ENCODE results near the gene COL4A2. TPM values are rescaled to one million over a fixed set of nuclear protein-coding genes. Genes with fewer than 3 reads are reported as not detected.
"Not testable (repeated sequence)": the region's sequence is repeated elsewhere in the genome, so short reads cannot be mapped to it uniquely, and the experiment has no call there.

Gene COL4A2
- total RNA-seq, 1 donor from 2014 or later: 290 TPM

- DNase-seq (ENCODE audit: low read depth, low spot score): no peak
Measured at GRCh38 chr13:110471156-110471832, 164.2 kb downstream of the COL4A2 start.

DNA sequence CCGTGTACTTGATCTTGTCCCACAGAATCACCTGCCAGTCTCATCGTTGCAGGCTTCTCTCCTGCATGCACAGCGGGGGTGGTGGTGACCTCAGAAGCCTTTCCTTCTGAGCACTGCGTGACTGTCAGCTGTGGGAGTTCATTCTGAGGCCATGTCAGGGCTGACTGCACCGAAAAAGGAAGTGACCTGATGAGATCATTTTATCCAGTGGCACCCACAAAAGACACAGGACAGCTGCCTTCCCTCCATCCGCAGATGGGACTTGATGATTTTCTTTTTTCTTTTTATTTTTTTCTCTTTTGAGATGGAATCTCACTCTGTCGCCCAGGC, 164.7 kb downstream of the COL4A2 start:
- no peak for DNase-seq (ENCODE audit: low read depth, low spot score)

DNA sequence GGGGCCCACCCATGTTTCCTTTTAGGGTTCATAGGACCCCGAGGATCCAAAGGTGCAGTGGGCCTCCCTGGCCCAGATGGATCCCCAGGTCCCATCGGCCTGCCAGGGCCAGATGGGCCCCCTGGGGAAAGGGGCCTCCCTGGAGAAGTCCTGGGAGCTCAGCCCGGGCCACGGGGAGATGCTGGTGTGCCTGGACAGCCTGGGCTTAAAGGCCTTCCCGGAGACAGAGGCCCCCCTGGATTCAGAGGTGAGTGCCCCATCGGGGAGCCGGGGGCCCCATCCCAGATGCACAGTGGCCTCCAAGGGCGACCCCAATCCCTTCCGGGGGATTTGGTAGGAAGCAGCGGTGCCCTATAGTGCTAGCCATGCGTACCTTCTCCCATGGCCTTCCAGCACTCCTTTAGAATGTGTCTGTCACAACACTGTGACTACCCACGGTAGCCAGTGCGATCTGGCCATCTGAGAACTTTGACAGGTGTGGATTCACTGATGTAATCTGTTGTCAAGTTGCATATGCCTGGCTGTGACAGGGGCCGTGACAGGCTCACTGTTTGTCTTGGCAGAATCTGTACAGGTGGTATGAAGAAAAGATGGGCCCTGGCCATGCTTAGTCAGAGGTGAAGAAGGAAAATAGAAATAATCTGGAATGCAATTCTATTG, 165.9 kb downstream of the COL4A2 start:
- no peak for DNase-seq (ENCODE audit: low read depth, low spot score)

- no peak for DNase-seq (ENCODE audit: low read depth, low spot score)
Measured at GRCh38 chr13:110474713-110475112, 167.6 kb downstream of the COL4A2 start.

GRCh38 chr13:110475117-110475516, 168.0 kb downstream of the COL4A2 start:
- no peak for DNase-seq (ENCODE audit: low read depth, low spot score)

GRCh38 chr13:110475550-110476219, 168.6 kb downstream of the COL4A2 start:
- DNase-seq (ENCODE audit: low read depth, low spot score): no peak

- DNase-seq (ENCODE audit: low read depth, low spot score): no peak
Measured at GRCh38 chr13:110476220-110476617, 169.1 kb downstream of the COL4A2 start.

GRCh38 chr13:110477706-110478245, 170.7 kb downstream of the COL4A2 start:
- no peak for DNase-seq (ENCODE audit: low read depth, low spot score)

- DNase-seq (ENCODE audit: low read depth, low spot score): no peak
Measured at GRCh38 chr13:110478405-110479214, 171.5 kb downstream of the COL4A2 start.

GRCh38 chr13:110479215-110479545, 172.1 kb downstream of the COL4A2 start:
- DNase-seq (ENCODE audit: low read depth, low spot score): no peak

DNA sequence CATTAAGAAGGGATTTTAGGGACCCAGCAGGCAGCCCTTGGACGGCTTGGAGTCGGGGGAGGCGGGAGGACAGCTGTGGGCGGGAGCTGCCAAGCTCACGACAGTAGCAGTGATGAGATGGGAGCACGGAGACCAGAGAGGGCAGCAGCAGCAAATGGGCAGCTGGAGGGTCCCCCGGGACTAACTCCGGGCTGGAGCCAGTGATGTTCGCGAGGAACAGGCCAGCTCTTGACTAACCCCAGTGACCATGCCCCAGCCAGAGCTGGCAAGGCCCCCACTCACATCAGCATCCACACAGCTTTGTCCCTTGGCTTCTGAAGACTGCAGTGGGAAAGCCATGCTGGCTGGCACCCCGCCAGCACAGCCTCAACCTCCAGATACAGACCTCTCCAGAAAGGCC, 172.6 kb downstream of the COL4A2 start:
- no peak for DNase-seq (ENCODE audit: low read depth, low spot score)

DNA sequence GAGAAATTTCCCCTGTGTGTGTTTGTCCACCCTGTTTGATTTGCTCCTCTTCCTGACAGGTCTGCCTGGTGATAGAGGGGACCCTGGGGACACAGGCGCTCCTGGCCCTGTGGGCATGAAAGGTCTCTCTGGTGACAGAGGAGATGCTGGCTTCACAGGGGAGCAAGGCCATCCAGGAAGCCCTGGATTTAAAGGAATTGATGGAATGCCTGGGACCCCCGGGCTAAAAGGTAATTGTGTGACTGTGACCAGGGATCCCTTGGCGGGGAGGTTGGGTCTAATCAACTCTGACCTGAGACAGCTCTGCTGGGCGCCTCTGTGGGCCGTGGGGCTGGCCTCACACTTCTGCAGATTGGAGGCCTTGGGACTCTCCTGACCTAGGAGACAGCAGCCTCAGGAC, 173.1 kb downstream of the COL4A2 start:
- DNase-seq (ENCODE audit: low read depth, low spot score): no peak

DNA sequence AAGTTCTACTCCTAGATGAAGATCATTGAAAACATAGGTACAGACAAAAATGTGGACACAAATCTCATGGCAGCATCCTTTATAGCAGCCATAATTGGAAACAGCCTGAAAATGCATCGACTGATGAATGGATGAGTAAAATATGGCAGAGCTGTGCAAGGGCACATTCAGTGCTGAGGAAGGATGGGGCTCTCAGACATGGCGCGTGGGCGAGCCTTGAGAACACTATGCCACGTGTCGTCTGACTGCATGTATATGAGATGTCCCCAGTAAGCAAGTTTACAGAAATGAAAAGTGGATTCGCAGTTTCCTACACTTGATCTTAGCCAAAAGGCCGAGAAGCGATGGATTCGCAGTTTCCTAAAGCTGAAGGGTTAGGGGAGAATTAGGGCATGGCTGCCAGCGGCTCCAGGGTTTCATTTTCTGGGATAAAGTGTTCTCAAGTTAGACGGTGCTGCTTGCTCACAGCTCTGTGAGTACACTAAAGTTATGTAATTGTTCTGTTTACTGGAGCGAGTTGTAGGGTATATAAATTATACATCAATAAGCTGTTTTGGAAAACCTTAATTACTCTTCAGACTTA, 176.4 kb downstream of the COL4A2 start:
- no peak for DNase-seq (ENCODE audit: low read depth, low spot score)

DNA sequence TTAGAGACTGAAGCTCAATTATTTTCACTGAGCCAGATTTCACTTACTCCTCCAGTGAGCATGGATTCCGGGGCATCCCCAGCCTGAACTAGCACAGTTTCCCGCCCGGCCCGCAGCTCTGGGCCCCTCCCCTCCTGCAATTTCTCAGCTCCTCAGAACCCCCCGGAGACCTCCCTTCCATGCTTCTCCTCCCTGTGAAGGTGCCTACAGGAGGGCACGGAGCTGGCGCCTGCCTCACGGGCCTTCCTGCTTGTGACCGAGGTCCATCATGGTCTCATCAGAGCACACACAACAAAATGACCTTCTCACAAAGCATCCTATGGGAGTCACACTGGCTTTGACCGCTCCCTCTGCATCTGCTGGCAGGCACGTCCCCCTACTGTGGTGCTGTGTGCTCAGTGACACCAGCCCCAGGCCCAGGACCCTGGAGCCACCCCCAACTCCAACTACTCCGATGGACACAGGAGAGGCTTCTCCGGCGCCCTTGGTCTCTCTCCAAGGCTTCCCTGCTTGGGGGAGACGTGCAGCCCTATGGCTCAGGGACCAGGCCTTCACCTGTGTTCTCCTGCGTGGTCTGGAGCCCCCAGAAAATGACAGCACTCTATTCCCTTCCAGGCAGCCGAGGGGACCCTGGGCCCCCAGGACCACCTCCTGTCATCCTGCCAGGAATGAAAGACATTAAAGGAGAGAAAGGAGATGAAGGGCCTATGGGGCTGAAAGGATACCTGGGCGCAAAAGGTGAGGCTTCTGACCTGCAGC, 177.4 kb downstream of the COL4A2 start:
- DNase-seq (ENCODE audit: low read depth, low spot score): no peak

DNA sequence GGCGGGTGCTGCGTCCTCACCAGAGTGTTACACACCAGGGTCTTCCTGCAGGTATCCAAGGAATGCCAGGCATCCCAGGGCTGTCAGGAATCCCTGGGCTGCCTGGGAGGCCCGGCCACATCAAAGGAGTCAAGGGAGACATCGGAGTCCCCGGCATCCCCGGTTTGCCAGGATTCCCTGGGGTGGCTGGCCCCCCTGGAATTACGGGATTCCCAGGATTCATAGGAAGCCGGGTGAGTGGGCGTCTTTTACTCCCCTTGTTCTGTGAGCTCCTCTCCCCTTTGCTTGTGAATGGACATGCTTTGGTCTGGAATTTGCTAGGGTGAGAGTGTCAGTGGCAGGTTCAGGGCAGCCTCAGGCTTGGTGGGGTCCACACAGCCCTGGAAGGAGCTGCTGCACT, 178.5 kb downstream of the COL4A2 start:
- no peak for DNase-seq (ENCODE audit: low read depth, low spot score)

GRCh38 chr13:110486061-110486715, 179.1 kb downstream of the COL4A2 start:
- no peak for DNase-seq (ENCODE audit: low read depth, low spot score)

- not testable (repeated sequence) for DNase-seq (ENCODE audit: low read depth, low spot score)
Measured at GRCh38 chr13:110486880-110487279, 179.8 kb downstream of the COL4A2 start.

- DNase-seq (ENCODE audit: low read depth, low spot score): no peak
Measured at GRCh38 chr13:110490009-110490770, 183.1 kb downstream of the COL4A2 start.

DNA sequence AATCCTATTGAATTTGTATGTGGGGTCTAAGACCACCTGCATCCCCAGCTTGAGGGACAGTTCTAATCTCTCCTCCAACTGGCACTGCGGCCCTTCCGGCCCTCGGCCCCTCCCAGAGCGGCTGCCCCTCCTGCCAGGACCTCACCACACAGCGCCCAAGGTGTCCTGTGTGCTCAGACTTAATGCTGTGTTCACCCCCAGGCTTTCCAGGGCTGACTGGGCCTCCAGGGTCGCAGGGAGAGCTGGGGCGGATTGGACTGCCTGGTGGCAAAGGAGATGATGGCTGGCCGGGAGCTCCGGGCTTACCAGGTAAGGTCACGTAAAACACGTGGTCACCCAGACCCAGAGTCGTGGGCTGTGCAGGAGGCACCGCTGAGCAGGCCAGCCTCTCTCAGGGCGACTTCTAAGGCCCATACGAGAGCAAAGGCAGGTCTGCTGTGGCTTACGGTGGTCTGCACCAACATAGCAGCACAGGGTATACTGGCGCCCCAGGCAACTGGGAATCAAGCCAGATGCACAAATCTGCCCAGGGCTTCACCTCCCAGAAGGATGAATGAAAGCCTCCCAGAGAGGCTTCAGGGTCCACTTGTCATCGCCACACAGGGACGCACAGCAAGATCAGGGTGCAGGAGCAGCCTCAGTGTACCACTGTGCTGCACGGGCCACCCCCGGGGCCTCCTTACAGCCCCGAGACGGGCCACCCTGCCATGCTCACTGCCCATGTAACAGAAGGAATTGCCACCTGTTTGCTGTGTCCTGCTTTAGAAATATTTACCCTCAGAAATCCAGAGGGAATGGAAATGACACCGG, 185.0 kb downstream of the COL4A2 start:
- no peak for DNase-seq (ENCODE audit: low read depth, low spot score)
